GM19397 (cell line): ENCODE measurements around the gene ID2.
A peak's percentile ranks its signal among the peaks of the same experiment; 100 is the strongest.

Experiments used
- ATAC-seq: cut with Tn5 transposase; IDR thresholded peaks from one replicate; pipeline ENCODE4 v1.9.1; 2021; ENCODE audit warnings: mild to moderate bottlenecking, moderate library complexity; ENCODE audit not compliant: unreplicated experiment

ID2 gene

GRCh38 chr2:8681786-8682692 is at the start of gene ID2:
TSS of gene ID2 (plus strand) at chr2:8682056. CDS start at chr2:8682166, 110 bp downstream.
- ATAC-seq, result peak; percentile 69

GRCh38 chr2:8632755-8633154 is 49.1 kb upstream of the ID2 start:
- no peak for ATAC-seq

GRCh38 chr2:8633186-8633734 is 48.6 kb upstream of the ID2 start:
- ATAC-seq, result no peak

- no peak for ATAC-seq
Measured at GRCh38 chr2:8633735-8634313, 48.0 kb upstream of the ID2 start.

GRCh38 chr2:8634466-8635172 is 47.2 kb upstream of the ID2 start:
- ATAC-seq, result no peak

GRCh38 chr2:8636041-8636491 is 45.8 kb upstream of the ID2 start:
- no peak for ATAC-seq

- no peak for ATAC-seq
Measured at GRCh38 chr2:8636721-8637636, 44.9 kb upstream of the ID2 start.

GRCh38 chr2:8638327-8638726 is 43.5 kb upstream of the ID2 start:
- ATAC-seq, result no peak

GRCh38 chr2:8639122-8639635 is 42.7 kb upstream of the ID2 start:
- no peak for ATAC-seq

- no peak for ATAC-seq
Measured at GRCh38 chr2:8640498-8640897, 41.4 kb upstream of the ID2 start.

- no peak for ATAC-seq
Measured at GRCh38 chr2:8641301-8641965, 40.4 kb upstream of the ID2 start.

- no peak for ATAC-seq
Measured at GRCh38 chr2:8642366-8643068, 39.3 kb upstream of the ID2 start.

- no peak for ATAC-seq
Measured at GRCh38 chr2:8643250-8643995, 38.4 kb upstream of the ID2 start.

- no peak for ATAC-seq
Measured at GRCh38 chr2:8643996-8644356, 37.9 kb upstream of the ID2 start.

GRCh38 chr2:8644605-8645175 is 37.2 kb upstream of the ID2 start:
- ATAC-seq, result no peak

- ATAC-seq, result no peak
Measured at GRCh38 chr2:8645176-8645831, 36.6 kb upstream of the ID2 start.

GRCh38 chr2:8646731-8647461 is 35.0 kb upstream of the ID2 start:
- no peak for ATAC-seq
